ENCODE results near the gene CST4.
"Not testable (repeated sequence)": the region's sequence is repeated elsewhere in the genome, so short reads cannot be mapped to it uniquely, and the experiment has no call there.

CST4 gene, protein sequence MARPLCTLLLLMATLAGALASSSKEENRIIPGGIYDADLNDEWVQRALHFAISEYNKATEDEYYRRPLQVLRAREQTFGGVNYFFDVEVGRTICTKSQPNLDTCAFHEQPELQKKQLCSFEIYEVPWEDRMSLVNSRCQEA

DNA sequence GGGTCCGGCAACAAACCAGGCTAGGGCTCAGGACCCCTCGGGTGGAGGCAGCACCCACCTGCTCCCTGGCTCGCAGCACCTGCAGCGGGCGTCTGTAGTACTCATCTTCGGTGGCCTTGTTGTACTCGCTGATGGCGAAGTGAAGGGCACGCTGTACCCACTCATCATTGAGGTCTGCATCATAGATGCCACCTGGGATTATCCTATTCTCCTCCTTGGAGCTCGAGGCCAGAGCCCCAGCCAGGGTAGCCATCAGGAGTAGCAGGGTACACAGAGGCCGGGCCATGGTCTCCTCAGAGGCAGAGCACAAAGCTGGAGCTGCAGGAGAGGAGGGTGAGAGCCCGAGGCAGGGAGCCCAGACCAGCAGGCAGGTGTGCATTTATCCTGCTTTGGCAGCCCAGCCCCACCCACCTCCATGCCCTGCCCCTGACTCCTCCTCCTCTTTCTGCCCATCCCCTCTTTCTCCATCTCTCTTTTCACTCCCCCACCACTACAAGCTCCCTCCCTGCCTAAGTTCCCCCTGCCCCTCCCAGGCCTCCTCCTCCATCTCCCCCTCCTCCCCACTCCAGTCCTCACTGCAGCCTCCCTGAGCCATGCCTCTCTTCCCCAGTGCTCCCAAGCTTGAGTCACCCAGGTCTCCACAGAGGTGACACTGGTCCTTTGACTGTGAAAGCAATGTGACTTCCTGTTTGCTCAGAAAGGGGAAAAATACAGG, at the start of gene CST4:
Gene CST4 (minus strand): TSS at position 355 of the 715 bp plus-strand sequence. CDS start 69 bp downstream, at position 286.
- DNase-seq, result not testable (repeated sequence)

DNA sequence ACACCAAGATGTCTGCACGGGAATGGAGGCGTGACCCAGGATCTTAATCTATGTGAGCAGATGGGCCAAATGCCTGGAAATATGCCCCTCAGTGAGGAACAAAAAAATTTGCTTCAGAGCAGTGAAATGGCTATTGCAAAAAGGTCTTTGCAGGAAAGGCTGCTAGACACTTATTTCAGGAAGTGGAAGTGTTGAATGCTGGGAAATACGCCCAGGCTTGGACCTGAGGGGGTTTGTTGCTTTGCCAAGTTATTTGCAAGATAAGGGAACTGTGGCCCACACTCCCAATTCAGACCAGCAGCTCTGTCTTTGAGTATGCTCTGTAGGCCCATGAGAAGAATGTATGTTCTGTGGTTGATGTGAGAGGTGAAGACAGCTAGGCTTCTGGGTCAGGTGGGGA, 46.6 kb upstream of the CST4 start:
- DNase-seq, result not testable (repeated sequence)

DNA sequence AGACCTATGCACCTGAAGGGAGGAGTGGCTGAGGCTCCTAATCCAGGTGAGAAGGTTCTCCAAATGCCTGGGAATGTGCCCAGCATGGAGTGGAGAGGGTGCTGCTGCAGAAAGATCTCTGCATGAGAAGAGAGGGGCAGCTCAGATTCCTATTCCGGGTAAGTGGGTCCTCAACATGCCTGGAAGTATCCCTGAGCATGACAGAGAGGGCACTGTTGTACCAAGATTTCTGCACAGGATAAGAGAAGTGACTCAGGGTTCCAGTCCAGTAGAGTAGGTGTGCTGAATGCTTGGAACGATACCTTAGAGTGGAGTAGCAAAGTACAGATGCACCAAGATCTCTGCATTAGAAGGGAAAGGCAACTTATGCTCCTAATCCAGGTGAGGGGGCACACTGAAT, 46.1 kb upstream of the CST4 start:
- DNase-seq, result not testable (repeated sequence)

DNA sequence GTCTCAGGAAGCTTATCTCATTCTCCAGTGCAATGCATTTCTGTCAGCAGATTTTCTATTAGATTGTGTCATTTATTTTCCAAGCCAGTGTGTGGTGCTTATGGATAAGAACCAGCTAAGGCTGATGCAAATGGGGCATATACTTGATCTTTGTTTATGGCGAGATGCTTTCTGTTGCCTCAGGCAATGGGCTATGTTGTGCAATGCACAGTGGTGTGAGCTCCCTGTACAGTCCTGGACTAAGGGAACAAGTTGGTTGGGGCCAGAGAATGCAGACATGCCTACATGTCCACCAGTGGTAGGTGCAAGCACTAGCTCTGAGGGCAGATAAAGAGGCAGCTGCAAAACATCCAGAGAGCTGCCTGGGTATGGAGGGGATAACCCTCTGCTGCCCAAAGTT, 45.6 kb upstream of the CST4 start:
- DNase-seq, result not testable (repeated sequence)

DNA sequence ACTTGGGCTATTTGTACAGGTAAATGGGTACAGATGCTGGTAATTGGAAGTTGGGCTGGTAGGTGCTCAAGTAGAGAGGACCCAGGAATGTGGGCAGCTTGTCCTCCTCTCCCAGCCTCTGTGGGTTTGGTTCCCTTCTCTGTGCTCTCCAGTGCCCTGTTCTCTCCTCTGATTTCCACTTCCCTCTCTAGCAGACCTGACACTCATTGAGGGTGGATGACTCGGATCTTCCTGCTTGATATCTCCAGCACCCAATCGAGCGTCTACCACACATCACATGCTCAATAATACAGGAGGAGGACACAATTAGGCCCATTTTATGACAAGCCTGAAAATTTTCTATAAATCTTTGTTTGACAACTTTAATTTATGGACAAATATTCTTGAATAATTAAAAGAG, 38.2 kb upstream of the CST4 start:
- DNase-seq, result no peak

DNA sequence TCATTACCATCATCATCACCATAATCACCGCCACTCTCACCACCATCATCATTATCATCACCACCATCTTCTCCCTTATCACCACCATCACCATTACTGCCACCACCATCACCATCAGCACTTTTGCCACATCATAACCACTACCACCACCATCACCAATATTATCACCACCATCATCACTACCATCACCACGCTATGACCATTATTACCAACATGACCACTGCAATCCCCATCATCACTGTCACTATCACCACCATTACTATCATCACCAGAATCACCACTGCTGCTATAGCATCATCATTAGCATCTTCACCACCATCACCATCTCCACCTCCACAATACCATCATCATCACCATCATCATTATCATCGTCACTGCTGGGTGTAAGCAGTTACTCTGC, 36.3 kb upstream of the CST4 start:
- no peak for DNase-seq

DNA sequence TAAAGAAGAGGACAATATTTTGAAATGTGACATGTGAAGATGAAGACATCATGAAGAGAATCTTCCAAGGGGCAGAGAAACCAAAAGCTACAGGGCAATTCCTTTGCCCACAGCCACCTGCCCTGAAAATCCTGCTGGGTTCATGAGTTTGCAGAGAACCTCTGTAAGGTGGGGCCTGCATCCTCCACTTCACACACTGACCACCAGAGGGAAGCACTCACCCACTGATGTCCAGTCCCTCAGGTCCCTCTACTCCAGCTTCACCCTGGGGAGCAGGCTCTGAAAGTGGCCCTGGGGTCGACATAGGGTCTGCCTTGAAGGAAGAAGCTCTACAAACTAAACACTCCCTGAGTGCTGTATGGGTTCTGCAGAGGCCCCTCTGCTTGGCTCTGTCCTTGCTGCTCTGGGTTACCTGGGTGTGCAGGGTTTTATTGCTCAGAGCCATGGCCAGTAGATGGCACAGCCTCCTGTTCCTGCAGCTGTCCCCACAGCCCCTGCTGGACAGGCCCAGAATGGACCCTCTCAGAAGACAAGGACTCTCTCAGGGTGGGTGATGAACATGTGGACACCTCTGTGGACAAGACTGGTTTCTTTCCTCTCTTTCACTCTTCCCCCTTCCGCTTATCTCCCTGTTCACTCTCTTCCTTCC, 34.9 kb upstream of the CST4 start:
- peak; percentile 41 for DNase-seq

DNA sequence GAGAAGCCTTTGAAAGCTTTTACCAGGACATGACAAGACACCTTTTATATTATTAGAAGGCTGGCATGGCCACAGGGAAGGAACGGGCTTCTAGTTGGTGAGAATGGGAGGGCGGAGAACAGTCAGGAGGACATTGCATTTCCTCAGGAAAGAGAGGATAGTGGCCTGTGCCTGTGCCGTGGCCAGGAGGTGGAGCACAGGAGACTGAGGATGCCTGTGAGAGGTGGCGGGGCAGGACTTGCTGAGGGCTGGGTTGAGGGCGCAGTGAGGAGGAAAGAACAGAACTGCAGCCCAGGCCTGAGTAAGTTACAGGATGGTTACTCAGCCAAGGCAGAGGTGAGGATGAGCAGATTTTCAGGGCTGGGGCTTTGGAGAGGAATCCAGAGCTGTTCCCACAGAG, 34.0 kb upstream of the CST4 start:
- not testable (repeated sequence) for DNase-seq

DNA sequence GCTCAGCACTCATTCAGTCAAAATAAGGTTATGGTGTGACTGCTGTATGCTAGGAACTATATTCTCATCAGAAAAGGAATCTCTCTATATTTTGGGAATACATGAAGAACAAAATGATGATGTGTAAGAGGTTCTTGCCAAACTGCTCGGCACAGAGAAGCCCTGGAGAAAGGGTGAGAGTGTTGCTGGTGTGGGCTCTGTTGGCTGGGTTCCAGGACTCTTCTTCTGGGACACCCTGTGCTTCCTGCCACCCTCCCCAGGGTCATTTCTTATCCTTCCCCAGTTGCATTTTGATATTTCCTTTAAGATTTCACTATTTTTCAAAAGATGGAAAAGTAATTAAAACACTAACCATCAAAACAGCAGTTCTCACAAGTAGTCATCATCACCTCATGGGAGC, 33.1 kb upstream of the CST4 start:
- DNase-seq, result no peak

DNA sequence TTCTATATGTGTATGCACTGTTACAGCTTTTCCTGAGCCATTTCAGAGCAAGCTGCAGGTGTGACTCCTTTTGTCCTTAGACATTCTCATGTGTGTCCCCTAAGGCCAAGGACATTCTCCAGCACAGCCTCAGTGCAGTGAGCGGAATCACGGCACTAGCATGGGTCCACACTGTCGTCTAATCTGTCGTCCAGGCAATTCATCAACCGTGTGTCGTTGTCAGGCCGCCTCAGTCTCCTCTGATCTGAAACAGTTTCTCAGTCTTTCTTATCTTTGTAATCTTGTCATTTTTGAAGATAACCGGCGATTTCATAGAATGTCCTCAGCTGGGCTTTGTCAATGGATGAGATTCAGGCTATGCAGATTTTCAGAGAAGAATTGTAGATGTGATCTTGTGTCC, 30.5 kb upstream of the CST4 start:
- not testable (repeated sequence) for DNase-seq

DNA sequence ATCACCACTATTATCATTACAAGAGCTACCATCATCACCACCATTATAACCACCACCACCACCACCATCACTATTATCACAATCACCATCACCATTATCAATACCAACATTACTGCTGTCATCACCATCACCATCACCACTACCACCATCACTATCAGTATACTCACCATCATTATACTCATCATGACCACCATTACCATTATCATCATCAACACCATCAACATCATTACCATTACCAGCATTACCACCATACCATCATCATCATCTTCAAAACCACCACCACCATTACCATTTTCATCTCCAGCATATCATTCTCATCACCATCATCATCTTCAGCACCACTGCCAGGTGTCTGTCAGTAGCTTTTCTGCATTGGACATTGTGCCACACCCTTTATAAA, 22.9 kb upstream of the CST4 start:
- not testable (repeated sequence) for DNase-seq

DNA sequence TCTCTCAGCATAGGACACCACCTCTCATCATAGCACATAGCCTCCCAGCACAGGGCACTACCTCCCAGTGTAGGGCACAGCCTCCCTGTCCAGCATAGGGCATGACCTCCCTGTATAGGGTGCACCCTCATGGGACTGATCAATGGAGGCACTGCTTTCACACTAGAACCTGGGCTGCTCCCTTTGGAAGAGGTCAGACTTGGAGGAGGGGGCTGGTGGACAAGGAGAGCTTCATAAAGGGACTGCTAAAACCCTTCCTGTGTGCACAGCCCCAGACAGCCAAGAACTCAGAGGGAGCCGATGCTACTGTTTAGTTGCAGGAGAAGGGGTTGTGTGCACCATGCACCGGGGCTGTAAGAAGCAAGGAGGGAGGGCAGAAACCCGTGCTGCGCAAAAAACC, 21.9 kb upstream of the CST4 start:
- no peak for DNase-seq

DNA sequence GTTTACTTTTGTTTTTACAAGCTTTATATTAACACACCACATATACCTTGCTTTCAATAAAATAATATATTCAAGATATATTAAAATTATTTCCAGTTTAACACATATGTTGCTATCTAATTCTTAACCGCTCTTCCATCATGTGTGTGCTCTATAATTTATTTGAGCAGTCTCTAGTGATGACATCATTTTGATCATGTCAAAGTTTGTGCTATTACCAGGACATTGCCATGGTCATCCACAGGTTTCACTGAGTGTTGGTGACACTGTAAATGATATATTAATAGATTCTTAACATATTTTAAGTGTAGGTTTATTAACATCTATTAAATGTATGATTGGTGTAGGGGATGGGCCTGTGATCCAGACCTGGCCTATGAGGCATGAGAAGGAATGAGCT, 17.1 kb upstream of the CST4 start:
- DNase-seq, result no peak

DNA sequence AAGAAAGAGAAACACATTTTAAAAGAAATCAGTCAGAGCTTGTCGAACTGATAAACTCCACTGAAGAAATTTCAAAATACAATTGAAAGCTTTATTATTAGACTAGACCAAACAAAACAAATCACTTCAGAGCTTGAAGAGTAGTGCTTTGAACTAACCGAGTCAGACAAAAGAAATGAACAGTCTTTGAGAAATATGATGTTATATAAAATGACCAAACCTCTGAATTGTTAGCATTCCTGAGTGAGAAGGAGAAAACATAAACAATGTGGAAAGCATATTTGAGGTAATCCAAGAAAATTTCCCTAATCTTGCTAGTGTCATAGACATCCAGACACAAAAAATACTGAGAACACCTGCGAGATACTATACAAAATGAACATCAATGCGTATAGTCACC, 13.2 kb upstream of the CST4 start:
- no peak for DNase-seq

DNA sequence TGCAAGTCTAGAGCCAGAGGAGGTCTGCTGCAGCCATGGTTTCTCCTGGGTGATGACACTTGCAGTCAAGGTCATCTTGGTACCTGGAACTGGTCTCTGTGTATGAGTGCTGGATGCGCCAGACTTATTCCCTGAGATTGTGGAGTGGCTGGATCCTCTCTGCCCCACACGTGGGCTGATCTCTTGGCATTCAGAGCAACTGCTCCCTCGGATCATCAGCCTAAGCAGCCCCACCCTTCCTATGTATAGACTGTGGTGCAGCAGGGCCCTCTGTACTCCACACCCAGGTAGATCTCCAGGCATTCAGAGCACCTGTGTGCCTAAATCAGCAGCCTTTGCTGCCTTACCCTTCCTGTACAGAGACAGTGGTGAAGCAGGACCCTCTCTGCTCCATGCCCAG, 12.1 kb upstream of the CST4 start:
- no peak for DNase-seq

DNA sequence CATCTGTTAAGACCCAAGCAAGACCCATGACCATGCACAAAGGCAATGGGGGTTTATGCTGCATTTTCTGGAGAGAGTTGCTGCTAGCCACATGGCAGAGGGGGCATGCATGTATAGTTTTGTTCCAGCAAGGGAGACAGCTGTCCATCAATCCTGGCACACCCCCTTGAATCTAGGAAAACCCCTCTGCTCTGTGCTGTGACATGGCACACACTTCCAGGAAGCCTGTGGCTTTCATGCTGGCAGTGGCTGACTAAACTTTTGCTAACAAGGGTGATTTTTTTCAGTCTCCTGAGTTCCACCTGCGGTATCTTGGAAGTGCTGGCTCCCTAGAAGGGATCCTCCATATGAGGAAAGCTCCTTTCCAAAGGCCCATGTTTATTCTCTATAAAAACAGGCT, 9.1 kb upstream of the CST4 start:
- no peak for DNase-seq

DNA sequence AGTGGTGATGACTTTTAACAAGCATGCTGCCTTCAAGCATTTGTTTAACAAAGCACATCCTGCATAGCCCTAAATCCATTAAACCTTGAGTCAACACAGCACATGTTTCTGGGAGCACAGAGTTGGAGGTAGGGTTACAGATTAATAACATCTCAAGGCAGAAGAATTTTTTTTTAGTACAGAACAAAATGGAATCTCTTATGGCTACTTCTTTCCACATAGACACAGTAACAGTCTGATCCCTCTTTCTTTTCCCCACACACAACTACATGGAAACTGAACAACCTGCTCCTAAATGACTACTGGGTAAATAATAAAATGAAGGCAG, 6.2 kb upstream of the CST4 start:
- DNase-seq, result not testable (repeated sequence)

DNA sequence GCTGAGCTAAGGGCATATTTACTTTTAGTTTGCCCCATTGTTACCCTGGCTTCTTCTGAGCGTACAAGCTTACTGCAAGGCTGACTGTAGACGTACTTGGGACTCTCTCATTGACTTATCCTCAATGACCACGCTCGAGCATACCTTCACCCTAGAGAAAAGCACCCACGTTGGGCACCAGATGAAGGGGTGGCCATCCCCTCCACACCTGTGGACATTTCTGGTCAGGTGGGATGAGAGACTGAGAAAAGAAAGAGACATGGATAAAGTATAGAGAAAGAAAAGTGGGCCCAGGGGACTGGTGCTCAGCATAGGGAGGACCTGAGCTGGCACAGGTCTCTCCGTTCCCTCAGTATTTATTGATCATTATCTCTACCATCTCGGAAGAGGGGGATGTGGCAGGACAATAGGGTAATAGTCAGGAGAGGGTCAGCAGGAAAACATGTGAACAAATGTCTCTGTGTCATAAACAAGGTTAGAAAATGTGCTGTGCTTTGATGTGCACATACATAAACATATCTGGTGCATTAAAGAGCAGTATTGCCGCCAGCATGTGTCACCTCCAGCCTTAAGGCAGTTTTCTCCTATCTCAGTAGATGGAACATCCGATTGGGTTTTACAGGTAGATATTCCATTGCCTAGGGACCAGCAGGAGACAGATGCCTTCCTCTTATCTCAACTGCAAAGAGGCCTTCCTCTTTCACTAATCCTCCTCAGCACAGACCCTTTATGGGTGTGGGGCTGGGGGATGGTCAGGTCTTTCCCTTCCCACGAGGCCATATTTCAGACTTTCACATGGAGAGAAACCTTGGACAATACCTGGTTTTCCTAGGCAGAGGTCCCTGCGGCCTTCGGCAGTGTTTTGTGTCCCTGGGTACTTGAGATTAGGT, 5.6 kb upstream of the CST4 start:
- not testable (repeated sequence) for DNase-seq

DNA sequence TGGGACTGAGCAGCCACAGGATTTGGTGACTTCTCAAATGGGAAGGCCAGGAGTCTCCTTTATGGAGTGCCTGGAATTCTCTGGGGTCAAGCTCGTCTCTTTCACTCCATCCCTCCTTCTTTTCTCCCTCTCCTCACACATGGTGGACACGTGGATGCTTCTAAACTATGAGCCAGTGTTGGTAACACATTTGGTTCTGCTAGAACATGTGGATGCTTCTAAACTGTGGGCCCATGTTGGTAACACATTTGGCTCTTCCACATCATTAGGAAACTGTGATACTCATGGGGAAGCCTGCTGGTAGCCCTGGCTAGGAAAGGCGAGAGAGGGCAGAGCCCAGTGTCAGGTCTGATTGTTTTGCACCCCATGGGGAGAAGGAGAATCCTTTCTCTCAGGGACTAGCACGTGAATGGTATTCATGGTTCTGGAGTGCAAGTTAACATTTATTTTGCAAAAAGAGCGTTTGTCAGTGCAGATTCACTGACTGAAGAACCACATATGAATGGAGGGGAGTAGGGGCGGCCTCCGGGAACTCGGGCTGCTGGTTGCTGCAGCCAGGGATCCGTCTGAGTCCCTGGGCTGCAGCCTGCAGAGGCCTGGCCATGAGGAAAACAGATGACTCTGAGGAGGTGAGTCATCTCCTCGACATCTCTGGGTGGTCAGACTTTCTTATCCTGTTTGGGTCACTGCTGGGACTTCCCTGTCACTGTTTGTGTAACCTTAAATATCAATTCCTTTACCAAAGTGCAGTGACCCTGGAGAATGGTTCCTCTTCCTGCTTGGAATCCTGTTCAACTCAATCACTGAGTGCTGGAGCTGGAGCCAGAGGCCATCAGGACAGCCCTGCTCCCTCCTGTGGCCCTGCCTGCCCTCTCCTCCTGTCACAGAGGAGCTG, 4.1 kb upstream of the CST4 start:
- not testable (repeated sequence) for DNase-seq

DNA sequence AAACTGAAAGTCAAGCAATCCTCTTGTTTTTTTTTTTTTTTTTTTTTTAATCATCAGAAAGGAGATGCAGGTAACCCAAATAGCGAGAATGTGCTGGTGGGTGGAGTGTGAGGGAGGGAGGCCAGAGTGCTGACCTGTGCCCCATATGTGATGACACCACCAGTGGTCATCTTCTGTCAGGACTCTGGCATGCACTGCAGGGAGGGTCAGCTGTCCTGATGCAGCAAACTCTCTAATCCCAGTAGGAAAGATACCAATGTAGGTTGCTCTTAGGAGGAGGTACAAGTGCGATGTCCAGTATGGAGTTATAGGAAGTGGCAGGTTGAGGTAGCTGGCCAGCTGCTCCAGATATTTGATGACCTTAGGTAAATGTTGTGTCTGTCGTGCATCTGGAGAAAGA, 2.8 kb upstream of the CST4 start:
- DNase-seq, result no peak

DNA sequence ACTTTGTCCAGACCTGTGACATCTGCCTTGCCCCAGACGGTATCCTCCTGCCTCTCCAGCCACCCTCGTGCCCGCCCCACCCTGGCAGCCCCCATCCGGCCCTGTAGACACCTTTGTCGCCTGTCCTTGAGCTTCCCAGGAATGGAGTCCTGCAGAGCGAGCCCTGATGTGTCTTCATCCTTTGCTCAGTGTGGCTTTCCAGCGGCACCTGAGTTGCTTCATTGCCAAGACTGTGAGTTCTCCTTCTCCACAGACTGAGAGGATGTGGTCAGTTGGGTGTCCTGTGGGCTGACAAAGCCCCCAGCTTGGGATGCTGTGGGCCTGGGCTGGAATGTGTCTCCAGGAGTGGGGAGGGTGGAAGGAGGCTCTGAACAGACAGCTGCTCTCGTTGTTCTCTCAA, 1.7 kb upstream of the CST4 start:
- DNase-seq, result no peak

DNA sequence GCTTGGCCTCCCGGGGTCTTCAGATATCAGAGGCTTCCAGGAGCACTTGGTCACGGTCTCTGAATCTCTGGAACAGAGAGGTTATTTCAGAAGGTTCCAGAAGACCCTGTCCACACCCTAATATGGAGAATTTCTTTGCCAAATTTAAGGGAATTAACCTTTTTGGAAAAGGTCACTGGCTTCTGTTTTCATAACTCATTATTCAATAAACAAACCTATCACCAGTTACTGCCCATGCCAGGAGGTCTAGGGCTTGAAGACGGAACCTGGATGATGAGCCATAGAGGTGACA, 507 bp upstream of the CST4 start:
- no peak for DNase-seq

DNA sequence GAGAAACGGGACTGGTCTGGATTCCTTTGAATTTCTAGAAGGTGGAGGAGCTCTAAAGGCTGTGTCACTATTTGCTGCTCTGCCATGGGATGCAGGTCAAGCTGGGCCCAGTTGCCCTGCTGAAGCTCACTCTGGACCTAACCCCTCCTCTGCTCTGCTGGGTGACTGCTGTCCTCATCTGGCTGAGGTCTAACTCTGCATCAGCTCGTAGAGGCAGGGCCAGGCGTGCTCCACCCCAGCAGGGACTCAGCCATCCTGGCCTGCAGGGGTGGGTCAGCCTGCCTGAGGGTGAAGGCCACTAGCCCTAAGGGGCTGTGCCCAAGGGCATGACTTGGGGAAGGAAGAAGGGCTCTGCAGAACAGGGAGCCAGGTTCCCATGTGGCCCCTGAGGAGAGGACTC, 852 bp downstream of the CST4 start:
- DNase-seq, result no peak

All from stimulated activated CD4-positive, alpha-beta T cell treated with anti-CD3 and anti-CD28 coated beads, Interleukin-15, amount 100 ng/mL, for 24 hours (primary cell).